CD8-positive, alpha-beta memory T cell (primary cell): Measurements from ENCODE around the gene MEMO1. TPM values are rescaled to one million over a fixed set of nuclear protein-coding genes. Genes with fewer than 3 reads are reported as not detected.
A peak's percentile ranks its signal among the peaks of the same experiment; 100 is the strongest.

Experiments
- CTCF ChIA-PET: fragments of 350-600 bp; sonication (Branson Sonifier 250); formaldehyde crosslinking; loops from one replicate; lab custom pipeline; 2021; ENCODE audit warnings: antibody characterized with exemption; lab: Charles Lee
- POLR2A ChIA-PET: fragments of 350-600 bp; sonication (Branson Sonifier 250); formaldehyde crosslinking; loops from one replicate; lab custom pipeline; 2021; ENCODE audit warnings: antibody characterized with exemption; lab: Charles Lee
- DNase-seq, 5 donors: peaks; one replicate each; pipeline versions ENCODE4 v3.0.0 to v3.0.0-alpha.2; 2020 to 2022; ENCODE audit warnings: mixed read lengths in 1 of 5
- H3K27ac ChIP-seq: one replicate; pipeline ENCODE4 v1.7.0; 2013; ENCODE audit warnings: low read depth, mild to moderate bottlenecking, low read length, moderate library complexity
- H3K27me3 ChIP-seq: 2 replicates; pipeline ENCODE4 v1.7.0; 2013; ENCODE audit warnings: low read length, mild to moderate bottlenecking; ENCODE audit not compliant: insufficient read depth, poor library complexity, severe bottlenecking
- H3K36me3 ChIP-seq: 2 replicates; pipeline ENCODE4 v1.7.0; 2013; ENCODE audit warnings: mild to moderate bottlenecking, low read length, moderate library complexity; ENCODE audit not compliant: insufficient read depth
- H3K4me1 ChIP-seq: 2 replicates; pipeline ENCODE4 v1.7.0; 2013; ENCODE audit warnings: mild to moderate bottlenecking, low read length, moderate library complexity; ENCODE audit not compliant: insufficient read depth
- H3K4me3 ChIP-seq: 2 replicates; pipeline ENCODE4 v1.7.0; 2013; ENCODE audit warnings: mild to moderate bottlenecking, low read length
- H3K9me3 ChIP-seq: 2 replicates; pipeline ENCODE4 v1.7.0; 2013; ENCODE audit warnings: mild to moderate bottlenecking, low read length
- H3K27ac Mint-ChIP-seq, 8 donors: one replicate each; pipeline ENCODE4 v1.8.0; 2020 to 2021; ENCODE audit warnings: mixed read lengths in 8 of 8, mild to moderate bottlenecking in 6 of 8, inconsistent platforms in 3 of 8, moderate library complexity in 3 of 8
- H3K27me3 Mint-ChIP-seq, 2 donors: one replicate each; pipeline ENCODE4 v1.8.0; 2020 to 2021; ENCODE audit warnings: mixed read lengths in 2 of 2, mild to moderate bottlenecking in 1 of 2, moderate library complexity in 1 of 2
- H3K36me3 Mint-ChIP-seq, 3 donors: one replicate each; pipeline ENCODE4 v1.8.0; 2020 to 2021; ENCODE audit warnings: mixed read lengths in 3 of 3, inconsistent platforms in 1 of 3, mild to moderate bottlenecking in 1 of 3
- H3K4me1 Mint-ChIP-seq, 3 donors: one replicate each; pipeline ENCODE4 v1.8.0; 2020 to 2021; ENCODE audit warnings: mixed read lengths in 3 of 3, inconsistent platforms in 1 of 3, mild to moderate bottlenecking in 1 of 3
- H3K4me3 Mint-ChIP-seq, 7 donors: one replicate each; pipeline ENCODE4 v1.8.0; 2020 to 2021; ENCODE audit warnings: mixed read lengths in 7 of 7, mild to moderate bottlenecking in 6 of 7, moderate library complexity in 4 of 7, inconsistent platforms in 2 of 7
- H3K9me3 Mint-ChIP-seq, 5 donors: one replicate each; pipeline ENCODE4 v1.8.0; 2020 to 2022; ENCODE audit warnings: mixed read lengths in 5 of 5, mild to moderate bottlenecking in 3 of 5, moderate library complexity in 2 of 5, inconsistent platforms in 1 of 5
- polyA plus RNA-seq: library from polyadenylated mRNA; unstranded; fragments of 300-500 nt; fragmentation: Illumina TruSeq; gene quantifications from one replicate; pipeline ENCODE4 v1.2.3, GENCODE V29; 2021
- total RNA-seq, 2 experiments: library from RNA; stranded (reverse); gene quantifications; one replicate each; pipeline ENCODE4 v1.2.3, GENCODE V29; 2021

The MEMO1 gene
- total and polyA plus RNA-seq, 3 experiments from 2014 or later = 27.7 to 78.6 (median 73.8) TPM

DNA sequence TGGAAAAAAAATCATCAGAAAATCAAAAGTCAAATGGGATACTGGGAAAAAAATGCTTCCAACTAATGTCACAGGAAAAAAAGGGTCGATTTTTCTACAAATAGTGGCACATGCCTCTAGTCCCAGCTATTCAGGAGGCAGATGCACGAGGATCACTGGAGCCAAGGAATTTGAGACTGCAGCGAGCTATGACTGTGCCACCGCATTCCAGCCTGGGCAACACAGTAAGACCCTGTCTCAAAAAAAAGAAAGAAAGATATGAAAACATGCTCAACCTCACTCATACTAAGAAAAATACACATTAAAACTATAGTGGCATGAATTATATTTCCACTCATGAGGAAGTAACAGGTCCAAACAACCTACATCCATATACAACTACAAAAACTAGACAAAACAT lies 17.9 kb downstream of the MEMO1 start:
- Histone ChIP-seq H3K4me3 (no peak overlapping the region), H3K27ac (no peak overlapping the region), H3K36me3 (no peaks in the 10 kb centered on the region), H3K4me1 (peaks cover 28% of the 10 kb centered on the region), H3K27me3 (no peaks in the 10 kb centered on the region), H3K9me3 (no peaks in the 10 kb centered on the region)
- Mint-ChIP-seq H3K27ac (peak overlapping the region in 2 of 8 donors; percentile 27 to 46), H3K27me3 (no peaks in the 10 kb centered on the region), H3K4me3 (no peak overlapping the region), H3K4me1 (peaks cover 45 to 71% (median 70%) of the 10 kb centered on the region in 3 donors), H3K36me3 (peaks cover 0 to 10% (median 3%) of the 10 kb centered on the region in 3 donors), H3K9me3 (no peaks in the 10 kb centered on the region)
- ChIA-PET CTCF (no interaction called here), POLR2A (no interaction called here)
- no peak for DNase-seq

DNA sequence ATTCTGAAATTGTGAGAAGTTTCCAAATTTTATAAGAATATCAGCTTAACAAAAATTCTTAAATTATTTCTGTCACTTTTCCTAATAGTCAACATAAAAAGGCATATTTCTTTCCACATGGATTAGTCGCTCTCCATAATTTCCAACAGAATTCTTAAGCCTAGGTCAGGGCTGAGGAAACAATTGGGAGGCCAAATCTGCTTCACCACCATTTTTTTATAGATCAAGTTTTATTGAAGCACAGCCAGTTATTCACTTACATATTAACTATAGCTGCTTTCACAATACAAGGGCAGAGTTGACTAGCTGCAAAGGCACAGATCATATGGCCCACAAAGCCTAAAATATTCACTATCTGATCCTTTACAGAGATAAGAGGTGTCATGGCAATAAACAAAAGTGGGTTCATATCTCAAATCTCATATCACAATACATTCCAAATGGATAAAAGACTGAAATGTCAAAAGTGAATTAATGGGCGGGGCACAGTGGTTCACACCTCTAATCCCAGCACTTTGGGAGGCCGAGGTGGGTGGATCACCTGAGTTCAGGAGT lies 18.7 kb downstream of the MEMO1 start:
- DNase-seq = no peak
- Mint-ChIP-seq H3K9me3 (no peaks in the 10 kb centered on the region), H3K27ac (peak overlapping the region in 1 of 8 donors; percentile 90), H3K27me3 (no peaks in the 10 kb centered on the region), H3K4me1 (peaks cover 40 to 71% (median 69%) of the 10 kb centered on the region in 3 donors), H3K4me3 (no peak overlapping the region), H3K36me3 (peaks cover 0 to 10% (median 3%) of the 10 kb centered on the region in 3 donors)
- Histone ChIP-seq H3K4me1 (peaks cover 20% of the 10 kb centered on the region), H3K36me3 (no peaks in the 10 kb centered on the region), H3K9me3 (no peaks in the 10 kb centered on the region), H3K4me3 (no peak overlapping the region), H3K27ac (no peak overlapping the region), H3K27me3 (no peaks in the 10 kb centered on the region)
- POLR2A ChIA-PET = no interaction called here
- CTCF ChIA-PET = no interaction called here

DNA sequence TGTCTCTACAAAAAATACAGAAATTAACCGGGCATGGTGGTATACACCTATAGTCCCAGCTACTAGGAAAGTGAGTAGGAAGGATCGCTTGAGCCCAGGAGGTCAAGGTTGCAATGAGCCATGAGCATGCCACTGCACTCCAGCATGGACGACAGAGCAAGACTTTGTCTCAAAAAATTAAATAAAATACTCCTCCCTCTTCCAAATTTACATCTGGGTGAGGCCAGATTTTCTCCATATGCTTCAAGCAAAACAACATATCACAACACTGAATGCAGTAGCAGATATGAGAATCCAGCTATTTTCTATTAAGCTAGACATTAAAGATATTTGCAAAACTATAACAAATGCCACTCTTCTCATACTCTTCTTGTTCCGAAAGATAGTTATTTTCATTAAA lies 20.9 kb downstream of the MEMO1 start:
- H3K36me3 ChIP-seq = no peaks in the 10 kb centered on the region
- H3K27me3 Mint-ChIP-seq = no peaks in the 10 kb centered on the region
- peaks cover 0 to 7% (median 0%) of the 10 kb centered on the region in 3 donors for H3K36me3 Mint-ChIP-seq
- no peak for DNase-seq
- ChIA-PET CTCF (no interaction called here), POLR2A (no interaction called here)
- no peak overlapping the region for H3K4me3 Mint-ChIP-seq
- no peak overlapping the region for H3K4me3 ChIP-seq
- peaks cover 6% of the 10 kb centered on the region for H3K4me1 ChIP-seq
- no peak overlapping the region for H3K27ac Mint-ChIP-seq
- no peaks in the 10 kb centered on the region for H3K9me3 Mint-ChIP-seq
- H3K4me1 Mint-ChIP-seq = peaks cover 31 to 60% (median 57%) of the 10 kb centered on the region in 3 donors
- H3K27me3 ChIP-seq = no peaks in the 10 kb centered on the region
- no peaks in the 10 kb centered on the region for H3K9me3 ChIP-seq
- no peak overlapping the region for H3K27ac ChIP-seq

DNA sequence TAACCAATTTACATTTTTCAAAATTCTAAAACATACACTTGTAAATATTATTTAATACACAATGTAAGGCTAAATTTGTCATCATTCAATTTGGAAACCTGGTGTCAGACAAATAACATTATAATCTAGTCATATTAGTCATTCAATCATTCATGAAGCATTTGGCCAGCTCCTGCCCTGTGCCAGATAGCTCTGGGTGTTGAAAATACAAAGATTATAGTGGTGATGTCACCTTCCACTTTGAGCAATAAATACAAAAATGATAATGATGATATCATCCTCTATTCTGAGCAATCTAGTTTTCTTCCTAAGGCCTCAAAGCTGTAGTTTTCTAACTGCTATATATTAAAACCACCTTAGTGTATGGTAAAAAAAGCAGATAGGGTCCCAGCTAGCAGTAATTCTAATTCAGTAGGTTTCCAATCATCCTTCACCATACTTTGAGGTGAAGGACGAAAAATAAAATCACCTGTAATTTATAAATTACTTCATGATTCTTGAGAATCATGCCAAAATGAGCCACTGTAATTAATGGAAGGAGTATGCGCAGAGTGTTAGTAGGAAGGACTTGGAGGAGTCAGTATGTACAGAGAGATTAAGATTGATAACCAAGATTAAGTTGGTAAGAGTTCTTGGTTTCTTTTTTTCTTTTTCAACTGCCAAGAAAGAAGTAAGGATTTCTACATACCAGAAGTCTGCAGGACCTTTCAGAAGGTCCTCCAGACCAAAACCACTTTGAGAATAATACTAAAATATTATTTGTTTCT lies 23.2 kb downstream of the MEMO1 start:
- no peaks in the 10 kb centered on the region for H3K27me3 ChIP-seq
- H3K27ac ChIP-seq = no peak overlapping the region
- Mint-ChIP-seq H3K4me1 (peaks cover 22 to 58% (median 54%) of the 10 kb centered on the region in 3 donors), H3K9me3 (no peaks in the 10 kb centered on the region), H3K27me3 (no peaks in the 10 kb centered on the region), H3K36me3 (peaks cover 0 to 14% (median 4%) of the 10 kb centered on the region in 3 donors), H3K27ac (peak overlapping the region in 3 of 8 donors; percentile 11 to 66 (median 52)), H3K4me3 (no peak overlapping the region)
- CTCF ChIA-PET = no interaction called here
- H3K4me3 ChIP-seq = no peak overlapping the region
- no peaks in the 10 kb centered on the region for H3K4me1 ChIP-seq
- no peaks in the 10 kb centered on the region for H3K9me3 ChIP-seq
- POLR2A ChIA-PET = no interaction called here
- DNase-seq = no peak
- H3K36me3 ChIP-seq = no peaks in the 10 kb centered on the region

DNA sequence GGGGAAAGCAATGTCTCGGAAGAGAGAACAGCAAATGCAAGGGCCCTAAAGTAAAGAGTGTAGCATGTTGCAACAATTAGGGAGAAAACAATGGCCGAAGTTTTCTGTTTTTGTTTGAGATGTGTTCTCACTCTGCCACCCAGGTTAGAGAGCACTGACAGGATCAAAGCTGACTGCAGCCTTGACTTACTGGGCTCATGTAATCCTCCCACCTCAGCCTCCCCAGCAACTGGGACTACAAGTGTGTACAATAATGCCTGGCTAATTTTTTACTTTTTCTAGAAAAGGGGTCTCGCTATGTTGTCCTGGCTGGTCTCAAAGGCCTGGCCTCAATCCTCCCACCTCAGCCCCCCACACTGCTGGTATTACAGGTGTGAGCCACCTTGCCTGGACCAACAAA lies 23.9 kb downstream of the MEMO1 start:
- no peaks in the 10 kb centered on the region for H3K4me1 ChIP-seq
- Mint-ChIP-seq H3K9me3 (no peaks in the 10 kb centered on the region), H3K36me3 (peaks cover 0 to 14% (median 5%) of the 10 kb centered on the region in 3 donors), H3K4me3 (no peak overlapping the region), H3K4me1 (peaks cover 18 to 55% (median 52%) of the 10 kb centered on the region in 3 donors), H3K27ac (peak overlapping the region in 4 of 8 donors; percentile 18 to 75 (median 66)), H3K27me3 (no peaks in the 10 kb centered on the region)
- CTCF ChIA-PET = no interaction called here
- H3K27me3 ChIP-seq = no peaks in the 10 kb centered on the region
- no peaks in the 10 kb centered on the region for H3K9me3 ChIP-seq
- no peaks in the 10 kb centered on the region for H3K36me3 ChIP-seq
- POLR2A ChIA-PET = no interaction called here
- no peak for DNase-seq
- H3K4me3 ChIP-seq = no peak overlapping the region
- no peak overlapping the region for H3K27ac ChIP-seq

DNA sequence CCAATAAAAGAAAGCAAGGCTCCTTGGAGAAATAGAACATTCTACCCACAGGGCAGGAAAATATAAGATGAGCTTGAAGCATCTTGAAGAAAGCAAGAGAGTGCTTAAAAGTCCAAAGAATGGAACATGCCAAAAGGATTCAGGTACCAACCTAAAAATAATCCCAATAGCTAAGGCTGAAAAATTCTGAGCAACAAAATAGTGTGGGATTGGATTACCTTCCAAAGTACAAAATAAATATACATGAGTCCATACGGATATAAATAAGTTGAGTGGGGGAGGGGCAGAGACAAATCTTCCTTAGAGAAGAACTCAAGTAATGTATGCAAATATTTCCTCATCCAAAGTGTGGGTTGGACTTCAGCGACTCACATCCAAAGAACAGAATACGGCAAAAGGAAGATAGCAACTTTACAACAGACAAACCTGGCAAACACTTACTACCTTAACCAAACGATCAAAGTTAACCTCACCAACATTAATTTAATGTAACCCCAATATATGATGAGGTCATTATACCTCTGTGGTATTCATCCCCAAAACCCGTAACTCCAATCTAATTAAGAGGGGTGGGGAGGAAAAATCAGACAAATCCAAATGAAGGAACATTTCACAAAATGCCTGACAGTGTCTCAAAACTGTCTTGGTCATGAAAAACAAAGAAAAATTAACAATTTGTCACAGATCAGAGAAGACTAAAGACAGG lies 26.9 kb downstream of the MEMO1 start:
- ChIA-PET CTCF (no interaction called here), POLR2A (no interaction called here)
- no peak overlapping the region for H3K4me3 ChIP-seq
- H3K4me1 ChIP-seq = peaks cover 15% of the 10 kb centered on the region
- no peaks in the 10 kb centered on the region for H3K36me3 ChIP-seq
- peaks cover 0 to 10% (median 8%) of the 10 kb centered on the region in 3 donors for H3K36me3 Mint-ChIP-seq
- no peaks in the 10 kb centered on the region for H3K9me3 Mint-ChIP-seq
- H3K4me3 Mint-ChIP-seq = no peak overlapping the region
- H3K27ac ChIP-seq = no peak overlapping the region
- no peaks in the 10 kb centered on the region for H3K27me3 ChIP-seq
- H3K27ac Mint-ChIP-seq = peak overlapping the region in 2 of 8 donors; percentile 22 to 37
- no peaks in the 10 kb centered on the region for H3K9me3 ChIP-seq
- H3K27me3 Mint-ChIP-seq = no peaks in the 10 kb centered on the region
- peaks cover 33 to 53% (median 52%) of the 10 kb centered on the region in 3 donors for H3K4me1 Mint-ChIP-seq
- DNase-seq = no peak

DNA sequence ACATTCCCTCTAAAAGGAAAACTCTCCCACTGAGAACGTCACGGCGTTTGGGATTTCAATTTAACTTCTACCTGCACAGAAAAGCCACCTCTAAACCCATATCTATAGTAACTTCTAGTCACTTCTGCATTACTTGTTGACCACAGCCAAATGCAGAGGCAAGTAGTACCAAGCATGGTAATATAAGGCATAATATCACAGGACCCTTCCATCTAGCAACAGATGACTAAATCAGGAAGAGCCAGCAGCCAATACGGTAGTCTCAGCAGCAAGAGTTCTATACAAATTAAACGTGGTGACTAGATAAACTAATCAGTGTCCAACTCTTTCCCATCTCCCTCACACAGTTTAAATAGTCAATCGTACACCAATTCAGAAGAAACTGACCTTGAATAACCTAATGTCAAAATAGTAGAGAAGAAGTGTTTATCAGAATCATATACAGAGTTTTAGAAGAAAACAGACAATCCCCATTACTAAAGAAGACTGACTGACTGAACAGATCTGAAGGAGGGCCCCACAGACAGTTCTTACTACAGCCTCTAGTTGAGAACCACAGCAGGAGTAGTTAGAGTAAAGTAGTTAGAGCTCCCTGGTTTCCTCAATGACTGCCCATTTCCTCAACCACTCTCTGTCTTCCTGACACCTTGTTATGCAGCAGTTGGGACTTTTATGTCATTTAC lies 30.0 kb downstream of the MEMO1 start:
- Histone ChIP-seq H3K4me3 (no peak overlapping the region), H3K27me3 (no peaks in the 10 kb centered on the region), H3K27ac (no peak overlapping the region), H3K4me1 (peaks cover 15% of the 10 kb centered on the region), H3K36me3 (no peaks in the 10 kb centered on the region), H3K9me3 (no peaks in the 10 kb centered on the region)
- DNase-seq = peak in 1 of 5 donors; percentile 26
- Mint-ChIP-seq H3K9me3 (no peaks in the 10 kb centered on the region), H3K27ac (peak overlapping the region; percentile 1 to 80 (median 44)), H3K4me3 (peak overlapping the region in 3 of 7 donors; percentile 5 to 29 (median 10)), H3K27me3 (no peaks in the 10 kb centered on the region), H3K36me3 (peaks cover 0 to 10% (median 9%) of the 10 kb centered on the region in 3 donors), H3K4me1 (peaks cover 33 to 53% (median 41%) of the 10 kb centered on the region in 3 donors)
- ChIA-PET CTCF (no interaction called here), POLR2A (no interaction called here)
